SW 1271 (cell line): Measurements from ENCODE around the gene PCLO.
"Not testable (repeated sequence)": the region's sequence is repeated elsewhere in the genome, so short reads cannot be mapped to it uniquely, and the experiment has no call there.

Source experiments
- DNase-seq, 2 experiments: peaks; one replicate each; lab custom pipeline; 2025; lab: John Stamatoyannopoulos, UW

Gene PCLO

DNA sequence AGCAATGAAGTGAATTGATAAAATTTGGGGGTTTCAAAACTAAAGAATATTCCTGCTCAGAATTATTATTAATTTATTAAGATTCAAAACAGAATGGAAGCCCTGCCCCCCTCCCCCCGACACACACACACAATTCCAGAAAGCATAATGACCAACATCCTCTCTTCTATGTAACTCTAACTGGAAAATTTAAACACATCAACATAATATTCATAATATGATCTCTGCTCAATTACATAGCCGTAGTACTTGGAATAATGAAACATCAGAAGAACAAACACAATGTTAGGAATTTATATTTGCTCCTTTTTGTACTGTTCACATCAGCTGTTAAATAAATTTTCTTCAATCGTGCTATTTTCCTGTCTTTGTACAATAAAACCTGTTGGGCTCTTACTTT lies 20.8 kb downstream of the PCLO start:
- no peak for DNase-seq

DNA sequence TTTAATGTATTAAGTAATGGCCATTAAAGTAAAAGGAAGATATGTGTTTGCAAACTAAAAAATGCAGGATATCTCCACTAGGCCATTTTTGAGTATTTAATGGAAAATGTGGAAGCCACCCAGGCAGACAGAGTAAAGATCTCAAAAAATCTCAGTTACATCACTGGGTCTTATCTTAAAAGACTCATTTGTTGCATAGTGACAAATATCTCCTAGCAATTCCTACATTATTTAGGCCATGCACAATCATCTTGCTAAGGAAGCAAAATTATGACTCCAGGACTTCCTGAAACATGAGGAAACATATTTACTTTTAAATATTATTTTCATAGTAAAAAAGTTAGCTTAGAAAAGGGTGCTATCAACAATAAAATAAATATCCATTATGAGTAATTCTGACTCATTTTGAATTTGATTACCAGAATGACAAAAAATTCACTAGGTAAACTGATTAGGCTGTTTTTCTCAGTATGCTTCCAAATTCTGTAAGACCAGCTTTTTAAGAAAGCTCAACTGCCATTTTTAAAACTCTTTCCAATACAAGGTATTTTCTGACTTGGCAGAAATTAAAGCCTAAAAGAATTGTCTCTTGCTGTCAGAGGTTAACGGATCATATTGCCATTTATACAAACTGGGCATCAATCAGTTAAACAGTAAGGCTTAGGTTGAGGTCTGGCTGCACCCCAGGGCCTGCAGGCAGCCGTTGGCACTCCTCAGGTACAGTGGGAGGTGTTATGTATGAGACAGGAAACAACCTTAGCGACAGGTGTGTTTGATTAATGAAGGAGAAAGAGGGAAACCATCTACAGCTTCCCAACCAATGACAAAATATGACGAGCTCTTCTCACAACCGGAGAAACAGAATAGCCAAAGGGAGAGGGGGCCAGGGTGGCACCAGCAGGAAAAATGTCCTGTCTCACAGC lies 31.8 kb downstream of the PCLO start:
- no peak for DNase-seq

DNA sequence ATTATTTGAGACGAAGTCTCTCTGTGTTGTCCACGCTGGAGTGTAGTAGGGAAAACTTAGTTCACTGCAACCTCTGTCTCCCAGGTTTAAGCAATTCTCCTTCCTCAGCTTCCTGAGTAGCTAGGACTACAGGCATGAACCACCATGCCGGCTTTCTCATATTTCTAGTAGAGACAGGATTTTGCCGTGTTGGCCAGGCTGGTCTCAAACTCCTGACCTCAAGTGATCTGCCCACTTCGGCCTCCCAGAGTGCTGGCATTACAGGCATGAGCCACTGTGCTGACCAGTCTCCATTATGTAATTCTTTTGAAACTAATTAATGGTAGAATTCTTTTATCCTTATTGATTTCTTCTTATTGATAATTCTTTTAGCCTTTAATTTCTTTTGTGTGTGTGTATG lies 32.5 kb downstream of the PCLO start:
- DNase-seq: no peak

DNA sequence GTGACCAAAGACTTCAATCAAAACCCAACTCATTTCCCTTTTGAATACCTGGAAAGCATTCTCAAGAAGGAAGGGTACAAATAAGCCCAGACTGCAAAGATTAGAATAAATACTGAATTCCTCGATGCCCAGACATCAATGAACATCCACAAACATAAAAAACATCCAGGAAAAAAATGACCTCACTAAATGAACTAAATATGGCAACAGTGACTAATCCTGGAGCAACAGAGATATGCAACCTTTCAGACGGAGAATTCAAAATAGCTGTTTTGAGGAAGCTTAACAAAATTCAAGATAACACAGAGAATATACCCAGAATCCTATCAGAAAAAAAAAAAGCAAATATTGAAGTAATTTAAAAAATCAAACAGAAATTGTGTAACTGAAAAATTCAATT lies 43.2 kb downstream of the PCLO start:
- no peak for DNase-seq

DNA sequence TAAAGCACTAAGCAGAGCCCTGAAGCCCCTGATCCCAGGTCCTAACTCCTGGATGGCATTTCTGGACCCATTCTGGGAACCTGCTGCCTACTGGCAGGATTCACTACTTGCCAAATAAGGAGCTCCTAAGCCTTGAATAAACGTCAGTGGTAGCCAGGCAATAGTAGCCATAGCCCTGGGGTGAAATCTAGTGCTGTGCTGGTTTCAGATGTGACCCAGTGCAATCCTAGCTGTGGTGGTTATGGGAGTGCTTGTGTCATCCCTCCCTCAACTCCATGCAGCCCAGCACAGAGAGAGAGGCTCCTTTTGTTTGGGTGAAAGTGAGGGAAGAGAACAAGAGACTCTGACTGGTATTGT lies 43.7 kb downstream of the PCLO start:
- no peak for DNase-seq

DNA sequence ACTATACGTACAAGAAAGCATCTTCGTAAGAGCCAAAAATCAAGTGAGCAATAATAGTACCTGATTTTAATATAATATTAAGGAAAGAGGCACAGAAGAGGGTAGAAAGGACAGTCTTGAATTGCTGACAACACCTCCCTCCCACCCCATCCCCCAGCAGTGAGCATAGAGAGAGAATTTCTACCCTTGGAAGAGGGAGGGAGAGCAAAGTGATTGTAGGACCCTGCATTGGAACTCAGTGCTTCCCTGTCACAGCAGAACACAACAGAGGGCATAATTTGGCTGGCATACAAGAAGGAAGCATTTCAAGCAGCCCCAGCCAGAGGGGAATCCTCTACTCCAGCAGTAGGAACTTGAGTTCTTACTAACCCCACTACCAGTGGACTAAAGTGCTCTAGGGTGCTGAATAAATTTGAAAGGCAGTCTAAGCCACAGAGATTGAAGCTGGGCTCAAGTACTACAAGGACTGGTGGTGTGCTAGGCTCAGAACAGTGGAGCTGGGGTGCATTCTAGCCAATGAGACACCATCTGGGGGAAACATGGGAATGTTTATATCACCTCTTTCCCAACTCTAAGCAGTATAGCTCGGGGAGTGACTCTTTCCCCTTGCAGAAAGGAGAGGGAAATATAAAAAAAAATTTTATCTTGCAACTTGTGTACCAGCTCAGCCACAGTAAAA lies 44.2 kb downstream of the PCLO start:
- DNase-seq: no peak

DNA sequence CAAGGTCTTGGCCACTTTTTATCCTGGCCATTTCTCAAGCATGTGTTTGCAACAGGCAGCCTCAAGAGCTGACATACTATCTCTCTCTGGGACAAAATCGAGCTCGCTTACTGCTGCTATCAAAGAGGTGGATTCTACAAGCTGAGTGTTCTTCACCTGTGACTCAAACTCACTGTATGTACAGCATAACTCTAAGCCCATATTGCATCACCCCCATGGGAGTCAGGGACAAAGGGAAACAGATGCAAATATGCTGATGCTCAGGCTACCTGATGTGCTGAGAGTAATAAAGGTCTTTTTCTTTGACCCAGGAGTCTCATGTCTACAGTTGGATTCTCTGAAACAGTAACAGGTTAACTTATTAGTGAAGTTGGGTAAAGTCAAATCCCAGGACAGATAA lies 45.2 kb downstream of the PCLO start:
- no peak for DNase-seq

DNA sequence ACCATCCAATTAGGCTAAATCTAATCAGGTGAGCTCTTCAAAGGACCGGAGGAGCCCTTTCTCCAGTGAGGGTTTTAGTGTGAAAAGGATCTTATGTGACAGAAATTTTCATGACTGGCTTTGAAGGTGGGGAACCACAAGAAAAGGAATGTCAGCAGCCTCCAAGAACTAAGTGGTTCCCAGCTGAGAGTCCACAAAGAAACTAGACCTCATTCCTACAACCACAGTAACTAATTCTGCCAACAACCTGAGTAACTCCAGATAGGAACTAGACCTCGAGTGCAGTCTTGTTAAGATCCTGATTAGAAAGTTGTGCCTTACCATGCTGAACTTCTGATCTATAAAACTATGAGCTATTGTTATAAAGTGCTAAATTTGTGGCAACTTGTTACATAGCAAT lies 51.3 kb downstream of the PCLO start:
- DNase-seq: no peak

DNA sequence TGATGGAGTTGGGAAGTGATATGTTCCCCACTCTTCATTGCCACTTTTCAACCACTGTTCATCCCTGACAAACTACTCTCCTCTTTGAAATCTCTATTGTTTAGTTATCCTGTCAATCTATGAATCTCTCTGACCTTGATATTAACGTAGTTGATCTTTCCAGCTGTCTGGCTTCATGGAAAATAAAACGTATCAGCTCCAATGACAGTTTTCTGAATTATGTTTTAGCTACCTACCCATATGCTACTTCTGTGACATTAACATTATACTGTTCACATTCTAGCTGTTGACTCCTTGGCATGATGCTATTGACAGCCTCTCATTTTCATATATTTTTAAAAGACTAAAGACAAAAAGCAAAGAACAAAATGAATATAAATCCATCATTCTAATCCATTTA lies 53.3 kb downstream of the PCLO start:
- no peak for DNase-seq

DNA sequence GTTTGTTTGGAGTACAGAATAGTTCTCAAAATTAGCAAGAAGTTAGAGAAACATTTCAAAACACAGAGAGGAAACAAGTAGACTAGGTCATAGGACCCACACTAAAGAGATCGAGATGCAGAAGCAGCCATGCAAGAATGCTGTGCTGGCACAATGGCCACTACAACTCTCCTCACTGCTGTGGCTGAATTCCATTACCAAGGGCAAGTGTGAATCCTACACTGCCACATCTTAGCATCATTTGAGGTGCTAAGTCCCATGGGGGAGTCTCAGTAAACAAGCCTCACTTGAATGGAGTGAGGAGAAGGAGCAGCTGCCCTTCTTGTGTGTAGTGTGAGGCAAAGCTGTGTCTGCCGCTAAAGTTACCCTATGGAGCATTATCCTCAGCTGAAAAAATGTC lies 56.7 kb downstream of the PCLO start:
- DNase-seq: no peak

DNA sequence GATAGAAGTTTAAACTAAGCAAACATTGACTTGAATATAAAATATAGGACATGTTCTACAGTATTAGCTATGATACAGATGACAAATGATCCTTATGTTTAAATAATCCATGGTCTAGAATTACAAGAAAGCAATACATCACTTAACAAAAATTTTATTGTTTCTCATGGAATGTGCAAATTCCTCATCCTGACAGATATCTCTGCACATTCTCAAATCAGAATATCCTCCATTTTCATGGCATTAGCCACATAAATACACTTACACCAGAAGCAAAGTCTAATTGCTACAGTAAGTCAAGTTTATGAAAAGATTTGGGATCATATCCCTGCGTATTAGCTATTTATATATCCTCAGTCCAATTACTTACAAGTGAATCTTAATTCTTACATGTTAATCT lies 57.6 kb downstream of the PCLO start:
- no peak for DNase-seq

DNA sequence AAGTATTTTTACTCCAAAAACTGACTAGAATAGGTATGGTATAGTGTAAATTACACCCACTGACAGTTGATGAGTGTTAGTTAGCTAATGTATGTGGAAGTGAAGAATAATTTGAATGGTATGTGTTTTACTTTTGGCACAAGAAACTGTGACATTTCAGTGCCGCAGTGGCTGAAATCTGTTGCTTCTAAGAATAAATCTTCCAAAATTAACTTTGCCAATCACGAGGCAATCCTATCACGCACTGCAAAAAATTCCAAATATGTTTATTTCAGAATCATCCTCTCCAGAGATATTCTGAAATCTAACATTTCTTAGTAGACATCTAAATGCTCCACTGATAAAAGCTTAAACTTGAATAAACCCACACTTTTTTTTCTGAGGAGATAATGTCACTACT lies 61.2 kb downstream of the PCLO start:
- DNase-seq: no peak

DNA sequence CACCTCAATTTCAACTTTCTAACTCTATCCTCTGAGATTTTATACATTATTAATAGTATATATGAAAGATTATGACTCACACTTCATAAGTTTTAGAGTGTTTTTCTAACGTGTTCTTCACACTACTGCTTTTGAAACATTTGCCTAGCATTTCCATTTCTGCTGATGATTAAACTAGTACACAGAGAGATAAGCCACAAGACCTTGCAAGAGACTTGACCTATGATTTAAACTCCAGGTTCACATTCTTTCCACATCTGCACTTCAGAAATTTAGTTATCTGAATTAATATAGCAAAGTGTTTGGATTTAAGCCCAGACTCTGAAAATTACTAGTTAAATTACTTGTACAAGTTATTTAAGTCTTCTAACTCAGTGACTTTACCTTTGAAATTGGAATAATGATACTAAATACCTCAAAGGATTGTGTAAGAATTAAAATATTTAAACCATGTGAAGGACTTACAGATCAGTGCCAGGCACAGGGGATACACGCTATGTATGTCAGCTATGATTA lies 66.6 kb downstream of the PCLO start:
- no peak for DNase-seq

DNA sequence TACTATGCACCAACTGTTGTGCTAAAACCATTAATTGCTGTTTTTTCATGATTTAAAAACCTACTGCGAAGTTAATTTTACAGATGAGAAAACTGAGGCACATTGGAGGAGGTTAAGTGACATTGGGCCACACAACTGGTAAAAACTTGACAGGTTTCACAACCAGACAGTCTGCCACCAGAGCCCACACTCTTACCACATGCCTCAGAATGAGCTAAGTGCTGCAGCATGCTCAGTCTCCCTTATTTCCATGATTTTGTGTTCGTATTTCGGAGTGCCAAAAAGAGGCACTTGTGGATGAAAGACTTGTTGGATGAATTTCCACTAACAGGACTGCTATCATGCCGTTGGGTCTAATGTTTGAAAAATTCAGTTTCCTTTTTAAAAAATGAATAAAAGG lies 77.4 kb downstream of the PCLO start:
- DNase-seq: no peak

DNA sequence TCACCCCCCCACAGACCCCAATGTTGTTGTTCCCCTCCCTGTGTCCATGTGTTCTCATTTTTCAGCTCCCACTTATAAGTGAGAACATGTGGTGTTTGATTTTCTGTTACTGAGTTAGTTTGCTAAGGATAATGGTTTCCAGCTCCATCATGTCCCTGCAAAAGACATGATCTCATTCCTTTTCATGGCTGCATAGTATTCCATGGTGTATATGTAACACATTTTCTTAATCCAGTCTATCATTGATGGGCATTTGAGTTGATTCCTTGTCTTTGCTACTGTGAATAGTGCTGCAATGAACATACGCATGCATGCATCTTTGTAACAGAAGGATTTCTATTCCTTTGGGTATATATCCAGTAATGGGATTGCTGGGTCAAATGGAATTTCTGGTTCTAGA lies 82.8 kb downstream of the PCLO start:
- DNase-seq: not testable (repeated sequence)

DNA sequence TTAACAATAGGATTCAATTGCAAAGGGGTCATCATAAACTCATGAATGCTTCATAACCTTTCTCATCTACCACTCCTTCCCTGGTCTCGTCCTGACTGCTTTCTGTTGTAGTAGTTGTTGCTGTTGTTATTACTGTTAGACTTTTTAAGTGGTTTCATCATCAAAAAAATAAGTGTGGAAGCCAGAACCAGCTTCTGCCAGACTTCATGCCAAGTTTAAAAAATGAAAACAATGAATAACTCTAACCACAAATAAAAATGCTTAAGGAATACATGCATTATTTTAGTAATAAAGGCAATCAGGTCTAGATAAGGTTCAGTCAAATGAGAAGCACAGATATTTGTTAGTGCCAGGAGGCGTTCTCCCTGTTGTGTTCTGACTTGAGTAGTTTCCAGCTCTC lies 85.4 kb downstream of the PCLO start:
- no peak for DNase-seq

DNA sequence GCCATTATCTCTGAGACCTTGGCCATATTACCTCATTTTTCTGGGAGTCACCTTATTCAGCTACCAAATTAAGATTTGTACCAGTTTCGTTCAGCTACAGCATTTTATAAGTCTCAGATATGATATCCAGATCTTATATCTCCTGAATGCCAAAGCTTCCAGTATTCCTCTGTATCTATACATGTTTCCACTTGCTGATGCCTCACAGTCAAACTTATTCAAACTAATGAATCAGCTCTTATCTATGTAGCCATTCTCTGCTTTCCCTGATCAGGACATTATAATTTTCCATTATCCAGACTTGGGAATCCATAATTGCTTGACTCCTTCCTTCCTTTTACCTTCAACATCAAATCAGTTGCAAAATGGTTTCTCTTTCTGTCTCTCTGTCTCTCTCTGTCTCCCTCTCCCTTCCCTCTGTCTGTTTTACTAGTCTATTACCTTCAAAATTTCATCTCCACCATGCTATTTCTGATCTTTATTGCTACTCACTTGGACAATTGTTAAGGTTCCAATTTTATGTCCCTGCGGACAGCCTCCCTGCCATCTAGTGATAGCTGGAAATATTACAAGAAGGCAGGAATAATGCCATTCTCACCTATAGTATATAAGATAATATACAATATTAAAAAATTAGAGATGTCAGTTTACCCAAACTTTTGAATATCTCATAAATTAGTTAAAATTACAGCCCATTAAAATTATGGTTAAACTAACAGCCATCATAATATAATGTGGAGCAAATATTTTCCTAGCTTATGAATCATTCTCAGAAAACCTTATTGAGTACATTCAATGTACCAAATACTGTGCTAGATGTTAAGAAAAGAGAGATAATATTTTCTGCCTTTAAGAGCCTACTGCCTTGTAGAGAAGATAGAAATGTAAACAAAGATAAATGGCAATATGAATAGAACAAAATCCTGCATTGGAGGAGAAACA lies 89.8 kb downstream of the PCLO start:
- peak in 1 of 2 experiments; percentile 9 for DNase-seq

DNA sequence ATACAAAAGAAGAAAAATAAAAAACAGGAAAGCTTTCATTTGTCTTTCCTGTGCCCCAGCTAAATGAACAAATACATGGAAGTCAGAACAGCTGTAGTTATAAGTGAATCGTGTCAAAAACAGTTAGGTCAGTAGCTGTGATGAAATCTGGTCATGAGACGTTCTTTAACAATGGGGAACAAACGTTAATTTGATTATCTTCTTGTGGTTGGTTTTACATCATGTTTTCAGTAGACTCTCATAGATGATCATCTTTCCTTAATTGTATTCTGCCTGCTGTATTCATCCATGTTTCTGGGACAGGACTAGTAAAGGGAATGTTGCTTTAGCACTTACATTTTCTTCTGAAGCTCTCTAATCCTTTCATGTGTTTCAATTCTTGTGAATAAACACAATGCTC lies 97.0 kb downstream of the PCLO start:
- DNase-seq: no peak

DNA sequence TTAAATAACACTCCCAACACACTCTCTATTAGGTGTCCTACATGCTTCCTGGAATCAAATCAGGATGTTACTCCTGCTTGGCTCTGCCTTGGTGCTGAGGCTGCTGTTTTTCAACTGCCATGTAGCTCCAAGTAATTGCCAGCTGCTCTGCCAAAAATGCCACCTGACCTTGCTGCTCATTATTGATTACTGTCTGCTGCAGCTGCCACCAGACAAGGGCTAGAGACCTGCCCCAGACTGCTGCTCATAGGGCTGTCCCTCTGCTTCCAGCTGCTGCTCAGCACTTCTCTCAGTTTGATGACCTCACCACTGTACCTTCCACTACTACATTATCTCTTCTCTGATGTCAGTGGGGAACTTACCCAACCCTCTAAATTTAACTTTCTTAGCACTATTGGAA lies 102.5 kb downstream of the PCLO start:
- no peak for DNase-seq

DNA sequence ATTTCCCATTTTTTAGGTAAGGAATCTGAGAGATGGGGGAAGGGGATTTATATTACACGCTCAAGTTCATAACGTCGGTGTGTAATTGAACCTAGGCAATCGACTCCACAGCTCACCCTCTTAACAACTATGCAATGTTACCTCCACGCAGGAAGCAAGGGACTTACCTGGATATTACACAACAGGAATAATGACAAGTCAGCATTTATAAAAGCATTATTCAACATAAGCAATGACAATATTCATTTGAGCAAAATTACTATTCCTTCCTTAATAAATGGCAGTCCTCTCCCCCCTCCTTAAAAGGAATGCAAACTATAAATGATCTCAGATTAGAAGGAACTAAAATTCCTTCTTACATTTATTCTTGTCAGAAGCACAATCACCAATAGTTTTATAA lies 104.0 kb downstream of the PCLO start:
- DNase-seq: no peak

DNA sequence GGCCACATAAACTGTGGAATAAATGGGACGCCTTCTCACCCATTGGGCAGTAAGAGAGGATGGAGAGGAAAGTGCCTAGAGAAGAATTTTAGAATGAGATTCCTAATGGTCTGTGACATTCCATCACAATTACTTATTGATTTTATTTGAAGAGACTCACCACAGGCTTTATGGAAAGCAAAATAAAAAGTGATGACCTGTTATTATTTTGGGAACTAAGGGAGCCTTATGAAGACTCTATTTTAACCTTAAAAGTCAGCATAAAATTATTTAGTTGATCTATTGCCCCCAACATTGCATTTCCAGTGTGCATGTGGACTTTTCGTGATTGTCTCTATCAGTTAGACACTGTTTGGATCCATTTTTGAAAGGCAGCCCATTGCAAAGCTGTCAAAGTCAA lies 107.5 kb downstream of the PCLO start:
- DNase-seq: no peak

DNA sequence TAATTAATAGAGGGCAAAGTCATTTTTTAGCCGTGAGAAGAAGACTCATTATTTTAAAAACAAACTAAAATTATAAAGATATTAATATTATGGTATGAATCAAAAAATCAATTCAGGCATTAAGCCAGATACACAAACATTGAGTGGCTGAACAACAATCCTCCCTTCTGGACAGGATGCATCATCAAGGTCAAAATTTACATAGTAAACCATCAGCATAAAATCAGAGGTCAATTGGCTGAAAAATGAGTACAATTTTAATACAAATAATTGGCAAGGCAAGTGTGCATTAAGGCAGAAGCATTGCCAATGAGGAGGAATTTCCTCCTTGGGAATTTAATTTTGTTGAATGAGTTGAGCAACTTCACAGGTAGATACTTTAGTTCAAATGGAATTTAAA lies 108.2 kb downstream of the PCLO start:
- DNase-seq: no peak
